H1 (cell line): ENCODE results near the gene GPRASP1. TPM values are rescaled to one million over a fixed set of nuclear protein-coding genes. Genes with fewer than 3 reads are reported as not detected.
A peak's percentile ranks its signal among the peaks of the same experiment; 100 is the strongest.

ENCODE experiments used
- CREB1 ChIP-seq: IDR thresholded peaks from 2 replicates; pipeline ENCODE4 v1.6.1; 2012; ENCODE audit warnings: inconsistent platforms
- EP300 ChIP-seq, 2 experiments: IDR thresholded peaks; 1 replicate in 1 of 2; 2 replicates in 1 of 2; pipeline ENCODE4 v1.6.1; 2011 to 2012; ENCODE audit warnings: low read depth in 2 of 2, low read length in 2 of 2, mild to moderate bottlenecking in 2 of 2, borderline replicate concordance in 1 of 2, inconsistent platforms in 1 of 2, moderate library complexity in 1 of 2
- FOSL1 ChIP-seq: IDR thresholded peaks from 2 replicates; pipeline ENCODE4 v1.6.1; 2011; ENCODE audit warnings: mild to moderate bottlenecking, low read depth, low read length, moderate library complexity; ENCODE audit not compliant: insufficient read depth
- HDAC2 ChIP-seq, 2 experiments: fragments of 300-600 bp in 1 of 2; sonication (generic) in 1 of 2; IDR thresholded peaks; 2 replicates each; pipeline ENCODE4 v1.6.1; 2011 to 2012; ENCODE audit warnings: low read depth in 2 of 2, low read length in 2 of 2, mild to moderate bottlenecking in 2 of 2, moderate library complexity in 2 of 2, borderline replicate concordance in 1 of 2, inconsistent platforms in 1 of 2
- MAFK ChIP-seq: IDR thresholded peaks from 2 replicates; pipeline ENCODE4 v1.6.1; 2012; ENCODE audit warnings: low read depth, mild to moderate bottlenecking, improper control_type of control experiment, low read length
- NRF1 ChIP-seq: IDR thresholded peaks from 2 replicates; pipeline ENCODE4 v1.6.1; 2011; ENCODE audit warnings: mild to moderate bottlenecking, low read depth, low read length, improper control_type of control experiment
- RXRA ChIP-seq: IDR thresholded peaks from 2 replicates; pipeline ENCODE4 v1.6.1; 2011; ENCODE audit warnings: low read depth, mild to moderate bottlenecking, low read length, moderate library complexity; ENCODE audit not compliant: insufficient read depth
- SIN3A ChIP-seq, 2 experiments: IDR thresholded peaks in 1 of 2; conservative IDR thresholded peaks in 1 of 2; 2 replicates each; pipeline ENCODE4 v1.6.1; 2011 to 2012; ENCODE audit warnings: low read length in 2 of 2, improper control_type of control experiment in 1 of 2, low read depth in 1 of 2, mild to moderate bottlenecking in 1 of 2
- SP1 ChIP-seq: IDR thresholded peaks from 2 replicates; pipeline ENCODE4 v1.6.1; 2011; ENCODE audit warnings: low read depth, low read length
- SUZ12 ChIP-seq: fragments of 200-600 bp; sonication (generic); IDR thresholded peaks from 2 replicates; pipeline ENCODE4 v1.6.1; 2012; ENCODE audit warnings: mild to moderate bottlenecking, inconsistent platforms, low read length, moderate library complexity, mixed read lengths
- TAF1 ChIP-seq: IDR thresholded peaks from 2 replicates; pipeline ENCODE4 v1.6.1; 2011; ENCODE audit warnings: mild to moderate bottlenecking, low read depth, low read length
- polyA plus RNA-seq, 7 experiments: library from polyadenylated mRNA; depleted of rRNA in 3 of 7; stranded (reverse) in 5 of 7; unstranded in 2 of 7; fragments of >200 nt in 5 of 7; fragments of 200-250 nt in 2 of 7; gene quantifications; 1 replicate in 5 of 7; 2 replicates in 1 of 7; 4 replicates in 1 of 7; pipeline versions ENCODE4 v1.2.1 to v1.2.3, GENCODE V29; 2011 to 2013; ENCODE audit warnings: missing spikeins in 2 of 7, mixed read lengths in 2 of 7
- total RNA-seq: library from RNA; stranded (reverse); fragmentation: NEBNext Ultra II Directional; extraction: Animal tissue kit (Norgen Biotek cat#: 25700); gene quantifications from 2 replicates; pipeline ENCODE4 v1.2.1, GENCODE V29; 2021
- TF ChIP-seq, protein P1 (sequence below): IDR thresholded peaks from 2 replicates; pipeline ENCODE4 v1.6.1; 2012; ENCODE audit warnings: low read length, inconsistent platforms
- TF ChIP-seq, protein P2 (sequence below): IDR thresholded peaks from 2 replicates; pipeline ENCODE4 v1.6.1; 2011; ENCODE audit warnings: low read length, improper control_type of control experiment

GPRASP1 gene
- total and polyA plus RNA-seq, 2 of the 8 experiments (the other 6 are each of a cell fraction or from before 2014, with no cell fraction given) = 0.65 to 2.0 TPM

DNA sequence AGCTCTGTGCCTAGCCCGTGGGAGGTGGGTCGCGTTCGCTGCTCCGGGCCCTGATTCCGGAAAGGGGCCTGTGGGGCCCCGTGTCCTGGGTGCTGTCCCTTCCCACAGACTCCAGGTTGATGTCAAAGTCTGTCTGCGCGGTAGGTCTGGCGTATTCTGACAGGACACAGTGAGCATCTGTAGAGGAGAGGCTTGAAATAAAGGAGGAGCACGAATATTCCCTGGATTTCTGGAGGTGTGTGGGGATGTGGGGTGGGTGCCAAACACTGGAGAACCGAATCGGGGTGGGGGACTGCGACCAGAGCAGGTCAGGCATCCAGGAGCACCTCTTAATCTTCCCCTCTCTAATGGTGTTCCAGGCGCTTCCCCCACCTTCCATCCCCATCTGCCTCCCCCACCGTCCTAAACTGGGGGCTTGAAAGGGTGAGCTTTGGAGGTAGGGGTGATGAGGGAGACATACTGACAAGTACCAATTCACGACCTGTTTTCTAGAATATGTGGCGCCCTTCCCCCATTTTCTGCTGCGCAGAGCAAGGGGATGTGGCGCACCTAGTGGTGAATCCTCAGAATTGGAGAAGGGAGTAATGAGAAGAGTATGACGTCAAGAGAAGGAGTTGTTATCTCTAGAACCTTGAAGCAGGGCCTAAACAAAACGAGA is 877 bp downstream of the GPRASP1 start (continued):
- TF ChIP-seq TAF1 = no peak
- TF ChIP-seq MAFK = no peak
- TF ChIP-seq CREB1 = peak; percentile 61
- TF ChIP-seq, protein P1, sequence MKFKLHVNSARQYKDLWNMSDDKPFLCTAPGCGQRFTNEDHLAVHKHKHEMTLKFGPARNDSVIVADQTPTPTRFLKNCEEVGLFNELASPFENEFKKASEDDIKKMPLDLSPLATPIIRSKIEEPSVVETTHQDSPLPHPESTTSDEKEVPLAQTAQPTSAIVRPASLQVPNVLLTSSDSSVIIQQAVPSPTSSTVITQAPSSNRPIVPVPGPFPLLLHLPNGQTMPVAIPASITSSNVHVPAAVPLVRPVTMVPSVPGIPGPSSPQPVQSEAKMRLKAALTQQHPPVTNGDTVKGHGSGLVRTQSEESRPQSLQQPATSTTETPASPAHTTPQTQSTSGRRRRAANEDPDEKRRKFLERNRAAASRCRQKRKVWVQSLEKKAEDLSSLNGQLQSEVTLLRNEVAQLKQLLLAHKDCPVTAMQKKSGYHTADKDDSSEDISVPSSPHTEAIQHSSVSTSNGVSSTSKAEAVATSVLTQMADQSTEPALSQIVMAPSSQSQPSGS = 0 out of 2 replicates have a peak, but pooled peaks have one; percentile 59
- no peak for TF ChIP-seq NRF1
- TF ChIP-seq HDAC2 (IDR thresholded peaks at IDR 0.05; ENCODE audit: borderline replicate concordance in 1 of 2, low read depth in 2 of 2, low read length in 2 of 2) = no peak
- no peak for TF ChIP-seq RXRA
- no peak for TF ChIP-seq FOSL1
- no peak for TF ChIP-seq SUZ12
- TF ChIP-seq, protein P2, sequence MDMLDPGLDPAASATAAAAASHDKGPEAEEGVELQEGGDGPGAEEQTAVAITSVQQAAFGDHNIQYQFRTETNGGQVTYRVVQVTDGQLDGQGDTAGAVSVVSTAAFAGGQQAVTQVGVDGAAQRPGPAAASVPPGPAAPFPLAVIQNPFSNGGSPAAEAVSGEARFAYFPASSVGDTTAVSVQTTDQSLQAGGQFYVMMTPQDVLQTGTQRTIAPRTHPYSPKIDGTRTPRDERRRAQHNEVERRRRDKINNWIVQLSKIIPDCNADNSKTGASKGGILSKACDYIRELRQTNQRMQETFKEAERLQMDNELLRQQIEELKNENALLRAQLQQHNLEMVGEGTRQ = no peak
- 0 out of 4 replicates have a peak, but pooled peaks of 1 of the 2 experiments have one; percentile 25 for TF ChIP-seq SIN3A (conservative IDR thresholded peaks at IDR 0.05 in 1 of 2, IDR thresholded peaks at IDR 0.05 in 1 of 2; ENCODE audit: low read depth in 1 of 2, low read length in 2 of 2)
- no peak for TF ChIP-seq EP300 (IDR thresholded peaks at IDR 0.05; ENCODE audit: borderline replicate concordance in 1 of 2, low read depth in 2 of 2, low read length in 2 of 2)
- TF ChIP-seq SP1 = no peak
